Thyroid gland (tissue), 4 donors: ENCODE data around the gene TEDC1.

Experiments
- POLR2A ChIP-seq, 2 donors: fragments of 450-650 bp; IDR thresholded peaks; one replicate each; pipeline ENCODE4 v1.6.1; 2017; ENCODE audit warnings: antibody characterized with exemption in 2 of 2, mild to moderate bottlenecking in 2 of 2, moderate library complexity in 1 of 2
- TF ChIP-seq, protein P1 (sequence below), 6 experiments: fragments of 200-600 bp in 3 of 6; fragments of 450-650 bp in 3 of 6; sonication (generic) in 3 of 6; IDR thresholded peaks; one replicate each; pipeline ENCODE4 v1.5.1; 2016 to 2019; ENCODE audit warnings: antibody characterized with exemption in 6 of 6, mild to moderate bottlenecking in 2 of 6, inconsistent platforms in 1 of 6, moderate library complexity in 1 of 6

DNA sequence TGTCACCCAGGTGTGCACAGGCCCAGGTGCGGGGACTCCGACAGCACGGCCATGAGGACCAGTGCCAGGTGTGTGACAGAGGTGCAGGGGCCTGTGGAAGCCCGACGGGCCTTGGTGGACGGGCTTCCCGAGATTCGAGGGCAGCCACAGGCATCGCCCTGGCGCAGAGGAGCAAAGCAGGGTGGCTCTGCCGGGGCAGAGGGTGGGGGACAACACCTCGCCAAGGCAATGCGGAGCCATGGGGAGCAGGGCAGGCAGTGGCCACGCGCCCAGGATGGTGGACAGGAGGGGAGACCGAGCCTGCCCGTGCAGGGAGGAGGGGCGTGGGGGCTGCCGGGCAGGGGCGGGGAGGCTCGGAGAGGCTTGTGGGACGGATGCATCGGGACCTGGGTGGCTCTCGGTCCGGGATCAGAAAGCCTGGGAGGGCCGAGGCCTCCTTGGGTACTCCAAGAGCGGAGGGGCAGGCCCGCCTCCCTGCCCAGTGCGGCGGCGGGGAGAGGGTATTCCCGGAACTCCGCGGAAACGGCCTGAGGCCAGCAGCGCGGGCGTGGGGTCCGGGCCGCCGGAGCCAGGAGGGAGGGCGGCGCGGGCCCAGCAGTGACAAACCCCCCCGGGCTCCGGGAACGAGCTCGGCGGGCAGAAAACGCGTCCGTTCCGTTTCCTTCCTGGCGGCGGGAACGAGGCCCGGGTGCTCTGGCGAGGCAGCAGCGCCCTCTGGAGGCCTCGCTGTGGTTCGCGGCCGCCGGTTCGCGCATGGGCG, 37.0 kb downstream of the TEDC1 start:
- TF ChIP-seq, protein P1, sequence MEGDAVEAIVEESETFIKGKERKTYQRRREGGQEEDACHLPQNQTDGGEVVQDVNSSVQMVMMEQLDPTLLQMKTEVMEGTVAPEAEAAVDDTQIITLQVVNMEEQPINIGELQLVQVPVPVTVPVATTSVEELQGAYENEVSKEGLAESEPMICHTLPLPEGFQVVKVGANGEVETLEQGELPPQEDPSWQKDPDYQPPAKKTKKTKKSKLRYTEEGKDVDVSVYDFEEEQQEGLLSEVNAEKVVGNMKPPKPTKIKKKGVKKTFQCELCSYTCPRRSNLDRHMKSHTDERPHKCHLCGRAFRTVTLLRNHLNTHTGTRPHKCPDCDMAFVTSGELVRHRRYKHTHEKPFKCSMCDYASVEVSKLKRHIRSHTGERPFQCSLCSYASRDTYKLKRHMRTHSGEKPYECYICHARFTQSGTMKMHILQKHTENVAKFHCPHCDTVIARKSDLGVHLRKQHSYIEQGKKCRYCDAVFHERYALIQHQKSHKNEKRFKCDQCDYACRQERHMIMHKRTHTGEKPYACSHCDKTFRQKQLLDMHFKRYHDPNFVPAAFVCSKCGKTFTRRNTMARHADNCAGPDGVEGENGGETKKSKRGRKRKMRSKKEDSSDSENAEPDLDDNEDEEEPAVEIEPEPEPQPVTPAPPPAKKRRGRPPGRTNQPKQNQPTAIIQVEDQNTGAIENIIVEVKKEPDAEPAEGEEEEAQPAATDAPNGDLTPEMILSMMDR (IDR thresholded peaks at IDR 0.05), result peak; percentile 44 to 95 (median 81)
- TF ChIP-seq POLR2A (IDR thresholded peaks at IDR 0.05), result peak in 1 of 2 donors; percentile 45
